ENCODE measurements around the gene SNN.

The SNN gene

DNA sequence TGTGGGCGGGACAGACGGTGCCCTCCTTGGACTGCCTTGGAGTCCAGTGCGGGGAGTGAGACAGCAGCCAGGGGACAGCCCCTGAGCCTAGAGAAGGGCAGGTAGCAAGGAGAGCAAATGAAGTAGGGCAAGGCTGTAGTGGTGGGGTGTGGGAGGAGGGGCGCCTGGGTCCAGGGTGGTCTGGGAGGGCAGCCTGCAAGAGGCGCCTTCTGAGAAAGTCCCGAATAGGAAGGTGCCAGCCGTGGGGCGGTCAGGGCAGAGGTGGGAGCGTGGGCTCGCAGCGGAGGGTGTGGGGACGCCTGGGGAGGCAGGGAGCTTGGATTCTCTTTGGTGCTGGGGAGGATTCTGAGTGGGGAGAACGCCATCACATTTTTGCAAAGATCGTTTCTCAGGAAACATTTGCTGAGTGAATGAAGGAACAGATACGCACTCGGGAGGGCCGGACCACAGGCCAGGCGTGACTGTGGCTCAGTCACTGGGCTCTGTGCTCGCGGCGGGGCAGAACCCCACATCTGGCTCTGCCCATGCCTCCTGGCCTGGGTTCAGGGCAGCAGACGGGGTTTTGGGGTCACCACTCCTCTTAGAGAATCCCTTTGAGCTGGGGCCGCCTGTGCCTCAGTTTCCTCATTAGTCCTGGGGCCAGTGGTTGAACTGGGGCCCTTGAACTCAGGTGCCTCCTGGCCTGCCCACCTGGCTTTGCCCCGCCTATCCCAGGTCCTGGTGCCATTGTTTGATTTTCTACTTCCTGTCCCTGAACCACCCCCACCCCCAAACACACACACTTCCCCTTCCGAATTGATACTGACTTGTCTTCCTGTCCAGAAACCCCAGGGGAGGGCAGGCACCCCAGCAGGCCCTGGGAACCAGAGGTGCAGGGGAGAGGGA is 4.2 kb downstream of the SNN start:
- TF ChIP-seq, protein P1, sequence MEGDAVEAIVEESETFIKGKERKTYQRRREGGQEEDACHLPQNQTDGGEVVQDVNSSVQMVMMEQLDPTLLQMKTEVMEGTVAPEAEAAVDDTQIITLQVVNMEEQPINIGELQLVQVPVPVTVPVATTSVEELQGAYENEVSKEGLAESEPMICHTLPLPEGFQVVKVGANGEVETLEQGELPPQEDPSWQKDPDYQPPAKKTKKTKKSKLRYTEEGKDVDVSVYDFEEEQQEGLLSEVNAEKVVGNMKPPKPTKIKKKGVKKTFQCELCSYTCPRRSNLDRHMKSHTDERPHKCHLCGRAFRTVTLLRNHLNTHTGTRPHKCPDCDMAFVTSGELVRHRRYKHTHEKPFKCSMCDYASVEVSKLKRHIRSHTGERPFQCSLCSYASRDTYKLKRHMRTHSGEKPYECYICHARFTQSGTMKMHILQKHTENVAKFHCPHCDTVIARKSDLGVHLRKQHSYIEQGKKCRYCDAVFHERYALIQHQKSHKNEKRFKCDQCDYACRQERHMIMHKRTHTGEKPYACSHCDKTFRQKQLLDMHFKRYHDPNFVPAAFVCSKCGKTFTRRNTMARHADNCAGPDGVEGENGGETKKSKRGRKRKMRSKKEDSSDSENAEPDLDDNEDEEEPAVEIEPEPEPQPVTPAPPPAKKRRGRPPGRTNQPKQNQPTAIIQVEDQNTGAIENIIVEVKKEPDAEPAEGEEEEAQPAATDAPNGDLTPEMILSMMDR (IDR thresholded peaks at IDR 0.05; ENCODE audit: insufficient read depth, missing control alignments): no peak
- FAIRE-seq (no peak), DNase-seq (ENCODE audit: insufficient read length, low spot score) (no peak)

DNA sequence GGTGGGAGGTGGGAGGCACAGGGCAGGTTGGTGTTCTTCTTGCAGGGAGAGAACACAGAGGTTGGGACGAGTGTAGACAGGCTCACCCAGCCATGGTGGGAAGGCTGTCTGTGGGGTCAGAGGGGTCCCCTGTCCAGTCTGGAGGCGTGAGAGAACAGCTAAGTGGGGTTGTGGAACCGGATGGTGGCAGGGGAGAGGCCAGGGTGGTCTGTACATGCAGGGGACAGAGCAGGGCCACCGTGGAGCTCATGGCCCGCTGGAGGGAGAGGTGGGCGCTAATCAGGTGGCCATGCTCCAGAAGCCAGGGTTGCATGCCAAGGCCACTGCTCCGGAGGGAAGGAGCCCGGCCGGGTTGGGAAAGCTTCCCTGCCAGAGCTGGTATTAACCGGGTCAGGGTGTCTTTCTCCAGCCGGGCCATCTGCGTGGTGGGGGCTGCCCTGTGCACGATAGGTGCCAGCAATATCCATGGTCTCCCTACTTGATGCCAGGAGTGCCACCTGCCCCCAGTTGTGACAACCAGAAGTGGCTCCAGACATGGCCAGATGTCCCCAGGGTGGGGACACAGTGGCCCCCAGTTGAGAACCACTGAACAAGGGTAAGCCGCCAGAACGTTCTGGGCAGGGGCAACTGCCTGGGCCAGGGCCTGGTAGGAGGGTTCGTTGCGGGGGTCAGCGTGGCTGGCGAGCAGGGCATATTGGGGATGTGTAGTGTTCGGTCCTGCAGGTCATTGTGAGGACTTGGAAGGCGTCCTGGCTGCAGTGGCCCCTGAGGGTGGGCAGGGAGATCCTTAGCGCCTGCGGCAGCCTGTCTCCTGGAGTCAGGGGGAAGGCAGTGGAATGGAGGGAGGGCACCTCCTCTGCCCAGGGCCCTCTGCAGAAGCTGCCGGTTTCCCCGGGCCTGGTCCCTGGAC is 5.1 kb downstream of the SNN start:
- TF ChIP-seq, protein P1 (IDR thresholded peaks at IDR 0.05; ENCODE audit: insufficient read depth, missing control alignments): no peak
- FAIRE-seq (no peak), DNase-seq (ENCODE audit: insufficient read length, low spot score) (no peak)

DNA sequence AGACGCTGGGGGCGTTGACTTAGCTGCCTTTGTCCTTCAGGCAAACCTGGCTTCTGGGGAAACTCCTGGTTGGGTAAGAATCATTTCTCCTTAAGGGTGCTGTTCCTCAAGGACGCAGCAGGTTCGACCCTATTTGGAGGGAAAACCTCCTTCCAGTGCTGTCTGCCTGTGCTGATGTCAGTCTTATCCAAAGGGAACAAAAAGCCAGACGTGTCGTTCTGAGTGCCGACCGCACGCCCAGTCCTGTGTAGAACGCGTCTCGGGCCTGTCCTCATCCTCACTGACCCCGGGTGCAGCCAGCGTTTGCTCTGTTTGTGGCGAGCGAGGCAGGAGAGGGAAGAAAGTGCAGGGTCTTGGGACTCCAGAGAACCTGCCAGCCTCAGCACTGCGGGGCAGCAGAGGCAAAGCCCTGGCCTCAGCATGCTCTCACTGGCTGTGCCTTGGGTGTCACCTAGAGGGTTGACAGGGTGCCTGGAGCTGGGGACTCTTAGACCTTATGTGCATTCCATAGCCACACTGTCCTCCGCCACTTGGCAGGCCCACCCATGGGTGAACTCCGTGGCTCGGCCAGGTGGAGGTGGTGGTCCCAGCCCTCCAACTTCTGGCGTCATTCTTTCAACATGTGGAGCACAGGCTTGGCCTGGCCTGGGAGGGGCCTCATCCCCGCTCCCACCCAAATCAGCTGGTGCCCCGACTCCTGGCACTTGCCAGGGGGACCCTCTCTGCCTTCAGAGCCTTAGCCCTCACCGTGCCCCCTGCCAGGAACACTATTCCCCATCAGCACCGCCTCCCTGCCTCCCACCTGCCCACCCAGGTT is 6.0 kb downstream of the SNN start:
- DNase-seq (ENCODE audit: insufficient read length, low spot score) (no peak), FAIRE-seq (no peak)
- TF ChIP-seq, protein P1 (IDR thresholded peaks at IDR 0.05; ENCODE audit: insufficient read depth, missing control alignments): no peak

DNA sequence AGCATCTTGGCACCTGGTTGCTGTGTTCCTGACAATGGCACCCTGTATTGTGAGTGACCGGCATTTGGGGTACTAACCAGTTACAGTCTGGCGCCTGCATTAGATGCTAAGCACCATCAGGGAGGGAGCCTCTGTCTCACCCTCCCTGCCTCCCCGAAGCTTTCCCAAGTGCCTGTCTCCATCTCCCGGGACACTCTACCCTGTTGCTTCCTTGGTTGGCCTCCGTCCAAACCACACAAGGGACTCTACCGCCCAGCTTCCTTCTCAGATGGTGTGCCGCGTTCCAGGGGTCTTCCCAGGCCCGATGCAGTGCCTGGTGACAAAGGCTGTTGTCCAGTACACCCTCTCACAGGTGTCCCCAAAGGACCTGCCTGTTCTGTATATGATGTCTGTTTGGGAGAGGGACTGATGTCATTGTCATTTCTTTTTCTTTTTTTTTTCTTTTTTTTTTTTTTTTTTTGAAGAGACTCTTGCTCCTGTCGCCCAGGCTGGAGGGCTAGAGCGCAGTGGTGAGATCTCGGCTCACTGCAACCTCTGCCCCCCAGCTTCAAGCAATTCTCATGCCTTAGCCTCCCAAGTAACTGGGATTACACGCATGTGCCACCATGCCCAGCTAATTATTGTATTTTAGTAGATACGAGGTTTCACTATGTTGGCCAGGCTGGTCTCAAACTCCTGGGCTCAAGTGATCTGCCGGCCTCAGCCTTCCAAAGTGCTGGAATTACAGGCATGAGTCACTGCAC is 6.7 kb downstream of the SNN start:
- TF ChIP-seq, protein P1 (IDR thresholded peaks at IDR 0.05; ENCODE audit: insufficient read depth, missing control alignments): no peak
- no peak for FAIRE-seq
- DNase-seq (ENCODE audit: insufficient read length, low spot score): no peak

DNA sequence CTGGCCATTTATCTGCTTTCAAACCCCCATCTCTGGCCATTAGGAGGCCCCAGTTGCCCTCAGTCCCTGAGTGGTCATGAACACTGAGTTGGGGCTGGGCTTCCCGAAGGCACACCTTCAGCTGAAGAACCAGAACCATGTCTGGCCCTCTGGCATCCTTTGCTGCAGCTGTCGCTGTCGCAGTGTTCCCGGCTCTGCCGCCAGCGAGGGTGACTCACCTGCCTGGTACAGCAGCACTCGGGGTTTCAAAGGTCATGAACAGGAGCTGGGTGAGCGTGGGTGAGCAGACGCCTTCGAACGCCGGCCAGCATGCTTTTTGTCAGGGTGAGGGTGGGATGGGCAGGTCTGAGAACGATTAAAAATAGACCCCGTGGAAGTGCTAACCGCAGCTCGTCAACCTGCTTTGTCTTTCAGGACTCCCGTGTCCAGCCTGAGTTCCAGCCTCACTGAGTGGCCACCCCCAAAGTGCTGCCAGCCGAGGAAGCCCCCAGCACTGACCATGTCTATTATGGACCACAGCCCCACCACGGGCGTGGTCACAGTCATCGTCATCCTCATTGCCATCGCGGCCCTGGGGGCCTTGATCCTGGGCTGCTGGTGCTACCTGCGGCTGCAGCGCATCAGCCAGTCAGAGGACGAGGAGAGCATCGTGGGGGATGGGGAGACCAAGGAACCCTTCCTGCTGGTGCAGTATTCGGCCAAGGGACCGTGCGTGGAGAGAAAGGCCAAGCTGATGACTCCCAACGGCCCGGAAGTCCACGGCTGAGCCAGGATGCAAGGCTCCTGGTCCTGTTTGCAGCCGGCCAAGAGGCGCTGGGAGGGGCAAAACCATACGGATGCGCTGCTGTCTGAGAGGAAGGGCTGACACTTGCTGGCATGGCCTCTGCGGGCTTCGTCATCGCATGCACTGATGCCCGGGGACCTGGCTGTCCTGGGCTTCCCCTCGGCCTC is 7.6 kb downstream of the SNN start:
- no peak for FAIRE-seq
- DNase-seq (ENCODE audit: insufficient read length, low spot score): no peak
- TF ChIP-seq, protein P1 (IDR thresholded peaks at IDR 0.05; ENCODE audit: insufficient read depth, missing control alignments): no peak
